Hepatocyte (in vitro differentiated cells): Measurements from ENCODE around the gene MANSC4. TPM values are rescaled to one million over a fixed set of nuclear protein-coding genes. Genes with fewer than 3 reads are reported as not detected.

Source experiments
- DNase-seq: peaks from one replicate; pipeline ENCODE4 v3.0.0-alpha.2; 2016; ENCODE audit warnings: low spot score
- H2AFZ ChIP-seq: fragments of 200-600 bp; sonication (generic); 2 replicates; pipeline ENCODE4 v1.6.0; 2016; ENCODE audit warnings: antibody characterized with exemption, mild to moderate bottlenecking
- H3K27ac ChIP-seq: fragments of 200-600 bp; sonication (generic); 2 replicates; pipeline ENCODE4 v1.5.1; 2016; ENCODE audit warnings: mild to moderate bottlenecking
- H3K27me3 ChIP-seq: fragments of 200-600 bp; sonication (generic); 2 replicates; pipeline ENCODE4 v1.6.1; 2016
- H3K36me3 ChIP-seq: fragments of 200-600 bp; sonication (generic); replicated peaks from 2 replicates; pipeline ENCODE4 v1.5.1; 2016; ENCODE audit warnings: low read depth; ENCODE audit not compliant: insufficient read depth
- H3K4me1 ChIP-seq: fragments of 200-600 bp; sonication (generic); 2 replicates; pipeline ENCODE4 v1.5.1; 2016; ENCODE audit warnings: mild to moderate bottlenecking, moderate library complexity; ENCODE audit not compliant: insufficient read depth
- H3K4me2 ChIP-seq: fragments of 200-600 bp; sonication (generic); 2 replicates; pipeline ENCODE4 v1.6.0; 2016
- H3K4me3 ChIP-seq: fragments of 200-600 bp; sonication (generic); 2 replicates; pipeline ENCODE4 v1.5.1; 2016; ENCODE audit warnings: mild to moderate bottlenecking
- H3K79me2 ChIP-seq: fragments of 200-600 bp; sonication (generic); 2 replicates; pipeline ENCODE4 v1.6.0; 2017; ENCODE audit warnings: mild to moderate bottlenecking
- H3K9me2 ChIP-seq: fragments of 200-600 bp; sonication (generic); replicated peaks from 2 replicates; pipeline ENCODE4 v1.6.0; 2017; ENCODE audit warnings: mild to moderate bottlenecking; ENCODE audit not compliant: insufficient read depth
- H3K9me3 ChIP-seq: fragments of 200-600 bp; sonication (generic); 2 replicates; pipeline ENCODE4 v1.5.1; 2016; ENCODE audit warnings: low read depth, mild to moderate bottlenecking
- H4K20me1 ChIP-seq: fragments of 200-600 bp; sonication (generic); 2 replicates; pipeline ENCODE4 v1.6.0; 2016; ENCODE audit warnings: mild to moderate bottlenecking; ENCODE audit not compliant: insufficient read depth, poor library complexity, severe bottlenecking
- EZH2 ChIP-seq: fragments of 200-600 bp; sonication (generic); IDR thresholded peaks from 2 replicates; pipeline ENCODE4 v1.6.1; 2016; ENCODE audit warnings: antibody characterized with exemption, mild to moderate bottlenecking, borderline replicate concordance
- EZH2phosphoT487 ChIP-seq: fragments of 200-600 bp; sonication (generic); IDR thresholded peaks from one replicate; pipeline ENCODE4 v1.6.1; 2018; ENCODE audit warnings: antibody characterized with exemption, mild to moderate bottlenecking, low read depth, moderate library complexity; ENCODE audit not compliant: unreplicated experiment, severe bottlenecking
- WGBS: methylation state at CpG from one replicate; pipeline ENCODE4 v1.1.6; 2016; ENCODE audit warnings: low lambda C conversion rate; ENCODE audit errors: missing lambda C conversion rate; 5-methylcytosine and 5-hydroxymethylcytosine counted together
- polyA plus RNA-seq: library from polyadenylated mRNA; unstranded; fragments of >200 nt; fragmentation: Nextera tagmentation; extraction: Ambion mirVana; gene quantifications from 2 replicates; pipeline ENCODE4 v1.2.1, GENCODE V29; 2016
- total RNA-seq: library from RNA; depleted of rRNA; stranded (reverse); fragments of >200 nt; gene quantifications from 2 replicates; pipeline ENCODE4 v1.2.3, GENCODE V29; 2014
- TF ChIP-seq, protein P1 (sequence below): fragments of 200-600 bp; sonication (generic); IDR thresholded peaks from 2 replicates; pipeline ENCODE4 v1.5.1; 2016; ENCODE audit warnings: antibody characterized with exemption, mild to moderate bottlenecking; ENCODE audit not compliant: poor library complexity

Gene MANSC4
- total and polyA plus RNA-seq, 2 experiments from 2014 or later: 0.63 TPM; not detected in 1

GRCh38 chr12:27769142-27769673 is 10.8 kb downstream of the MANSC4 start:
- no peak overlapping the region for H3K4me3 ChIP-seq
- H3K4me1 ChIP-seq: no peaks in the 10 kb centered on the region
- no peaks in the 10 kb centered on the region for H3K9me3 ChIP-seq
- no peak overlapping the region for H3K27ac ChIP-seq
- 74% methylated on average over 8 of the region's 8 CpGs for WGBS
- TF ChIP-seq EZH2phosphoT487: no peak
- TF ChIP-seq, protein P1, sequence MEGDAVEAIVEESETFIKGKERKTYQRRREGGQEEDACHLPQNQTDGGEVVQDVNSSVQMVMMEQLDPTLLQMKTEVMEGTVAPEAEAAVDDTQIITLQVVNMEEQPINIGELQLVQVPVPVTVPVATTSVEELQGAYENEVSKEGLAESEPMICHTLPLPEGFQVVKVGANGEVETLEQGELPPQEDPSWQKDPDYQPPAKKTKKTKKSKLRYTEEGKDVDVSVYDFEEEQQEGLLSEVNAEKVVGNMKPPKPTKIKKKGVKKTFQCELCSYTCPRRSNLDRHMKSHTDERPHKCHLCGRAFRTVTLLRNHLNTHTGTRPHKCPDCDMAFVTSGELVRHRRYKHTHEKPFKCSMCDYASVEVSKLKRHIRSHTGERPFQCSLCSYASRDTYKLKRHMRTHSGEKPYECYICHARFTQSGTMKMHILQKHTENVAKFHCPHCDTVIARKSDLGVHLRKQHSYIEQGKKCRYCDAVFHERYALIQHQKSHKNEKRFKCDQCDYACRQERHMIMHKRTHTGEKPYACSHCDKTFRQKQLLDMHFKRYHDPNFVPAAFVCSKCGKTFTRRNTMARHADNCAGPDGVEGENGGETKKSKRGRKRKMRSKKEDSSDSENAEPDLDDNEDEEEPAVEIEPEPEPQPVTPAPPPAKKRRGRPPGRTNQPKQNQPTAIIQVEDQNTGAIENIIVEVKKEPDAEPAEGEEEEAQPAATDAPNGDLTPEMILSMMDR: no peak
- TF ChIP-seq EZH2: no peak
- no peak overlapping the region for H2AFZ ChIP-seq
- no peaks in the 10 kb centered on the region for H4K20me1 ChIP-seq
- H3K4me2 ChIP-seq: no peak overlapping the region
- no peak for DNase-seq
- H3K27me3 ChIP-seq: no peaks in the 10 kb centered on the region
- H3K79me2 ChIP-seq: no peaks in the 10 kb centered on the region
- no peaks in the 10 kb centered on the region for H3K36me3 ChIP-seq
- no peaks in the 10 kb centered on the region for H3K9me2 ChIP-seq

- Histone ChIP-seq H3K4me2 (no peak overlapping the region), H3K9me3 (no peaks in the 10 kb centered on the region), H3K27me3 (no peaks in the 10 kb centered on the region), H3K27ac (no peak overlapping the region), H4K20me1 (no peaks in the 10 kb centered on the region), H3K79me2 (no peaks in the 10 kb centered on the region), H2AFZ (no peak overlapping the region), H3K36me3 (no peaks in the 10 kb centered on the region), H3K9me2 (no peaks in the 10 kb centered on the region), H3K4me3 (no peak overlapping the region), H3K4me1 (no peaks in the 10 kb centered on the region)
- DNase-seq: no peak
- TF ChIP-seq, protein P1: no peak
- TF ChIP-seq EZH2phosphoT487: no peak
- TF ChIP-seq EZH2: no peak
- WGBS: 74% methylated on average over 3 of the region's 3 CpGs
Observed at GRCh38 chr12:27766587-27766986, 13.4 kb downstream of the MANSC4 start.

DNA sequence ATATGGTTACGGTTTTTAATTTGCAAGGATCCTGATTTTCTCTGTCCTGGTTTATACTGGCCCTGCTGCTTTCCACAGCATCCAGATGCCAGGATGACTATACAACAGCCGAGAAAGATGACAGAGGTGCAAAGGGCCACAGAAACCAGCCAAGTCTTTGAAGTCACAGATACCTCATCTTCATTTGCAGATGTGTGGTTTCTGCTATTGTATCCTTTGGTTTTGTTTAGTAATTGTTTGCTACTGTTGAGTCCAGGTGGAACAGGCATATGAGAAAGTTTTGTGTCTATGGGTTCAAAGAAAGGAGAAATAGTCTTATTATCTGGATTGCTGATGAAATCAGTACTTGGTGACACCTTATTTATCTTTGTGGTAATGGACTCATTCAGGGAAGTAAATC is 17.3 kb downstream of the MANSC4 start:
- no peak overlapping the region for H3K4me2 ChIP-seq
- no peaks in the 10 kb centered on the region for H3K9me3 ChIP-seq
- no peaks in the 10 kb centered on the region for H3K27me3 ChIP-seq
- no peaks in the 10 kb centered on the region for H3K9me2 ChIP-seq
- H3K4me3 ChIP-seq: no peak overlapping the region
- no peaks in the 10 kb centered on the region for H4K20me1 ChIP-seq
- H3K36me3 ChIP-seq: no peaks in the 10 kb centered on the region
- H3K27ac ChIP-seq: no peak overlapping the region
- no peaks in the 10 kb centered on the region for H3K4me1 ChIP-seq
- 98% methylated on average over 2 of the region's 2 CpGs for WGBS
- no peak for DNase-seq
- TF ChIP-seq EZH2 (no peak), EZH2phosphoT487 (no peak)
- TF ChIP-seq, protein P1: no peak
- H2AFZ ChIP-seq: no peak overlapping the region
- no peaks in the 10 kb centered on the region for H3K79me2 ChIP-seq

DNA sequence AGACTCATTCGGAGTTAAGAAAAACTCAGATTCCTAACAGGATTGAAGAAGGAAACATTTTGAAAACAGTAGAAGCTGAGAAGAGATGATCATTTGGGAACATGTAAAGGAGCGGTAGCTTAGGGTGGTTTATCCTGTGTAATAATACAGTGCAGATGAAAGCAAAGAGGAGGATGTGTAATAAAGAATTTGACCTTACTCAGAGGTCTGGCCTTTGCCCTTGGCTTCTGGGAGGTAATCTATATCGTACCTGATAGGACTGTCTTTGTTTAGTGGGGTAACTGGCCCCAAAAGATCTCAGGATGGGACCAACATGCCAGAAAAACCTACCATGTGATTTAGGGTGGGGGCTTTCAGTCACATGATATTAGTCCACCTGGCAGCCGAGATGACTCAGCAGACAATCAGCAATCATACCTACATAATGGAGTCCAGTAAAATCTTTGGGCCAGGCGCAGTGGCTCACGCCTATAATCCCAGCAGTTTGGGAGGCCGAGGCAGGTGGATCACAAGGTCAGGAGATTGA is 23.3 kb downstream of the MANSC4 start:
- H3K36me3 ChIP-seq: no peaks in the 10 kb centered on the region
- 93% methylated on average over 7 of the region's 7 CpGs for WGBS
- no peaks in the 10 kb centered on the region for H3K27me3 ChIP-seq
- no peaks in the 10 kb centered on the region for H3K4me1 ChIP-seq
- no peaks in the 10 kb centered on the region for H3K9me3 ChIP-seq
- no peak overlapping the region for H3K27ac ChIP-seq
- no peaks in the 10 kb centered on the region for H3K79me2 ChIP-seq
- no peak for DNase-seq
- H3K9me2 ChIP-seq: no peaks in the 10 kb centered on the region
- H3K4me2 ChIP-seq: no peak overlapping the region
- no peak overlapping the region for H3K4me3 ChIP-seq
- H2AFZ ChIP-seq: no peak overlapping the region
- no peaks in the 10 kb centered on the region for H4K20me1 ChIP-seq
- TF ChIP-seq EZH2phosphoT487 (no peak), EZH2 (no peak)
- TF ChIP-seq, protein P1: no peak
